ENCODE data around the gene BTBD7.

- TF ChIP-seq CTCF (IDR thresholded peaks at IDR 0.05) (no peak), POLR2AphosphoS5 (IDR thresholded peaks at IDR 0.05; ENCODE audit: low read depth, low read length) (no peak)
Observed at GRCh38 chr14:93306812-93307211, 26.0 kb downstream of the BTBD7 start.

Measured in Panc1 (cell line).